HG03060 (cell line): ENCODE results near the gene CNNM4.

Experiments
- ATAC-seq: cut with Tn5 transposase; IDR thresholded peaks from one replicate; pipeline ENCODE4 v1.9.1; 2021; ENCODE audit warnings: low read depth, moderate number of reproducible peaks; ENCODE audit not compliant: unreplicated experiment

CNNM4 gene

DNA sequence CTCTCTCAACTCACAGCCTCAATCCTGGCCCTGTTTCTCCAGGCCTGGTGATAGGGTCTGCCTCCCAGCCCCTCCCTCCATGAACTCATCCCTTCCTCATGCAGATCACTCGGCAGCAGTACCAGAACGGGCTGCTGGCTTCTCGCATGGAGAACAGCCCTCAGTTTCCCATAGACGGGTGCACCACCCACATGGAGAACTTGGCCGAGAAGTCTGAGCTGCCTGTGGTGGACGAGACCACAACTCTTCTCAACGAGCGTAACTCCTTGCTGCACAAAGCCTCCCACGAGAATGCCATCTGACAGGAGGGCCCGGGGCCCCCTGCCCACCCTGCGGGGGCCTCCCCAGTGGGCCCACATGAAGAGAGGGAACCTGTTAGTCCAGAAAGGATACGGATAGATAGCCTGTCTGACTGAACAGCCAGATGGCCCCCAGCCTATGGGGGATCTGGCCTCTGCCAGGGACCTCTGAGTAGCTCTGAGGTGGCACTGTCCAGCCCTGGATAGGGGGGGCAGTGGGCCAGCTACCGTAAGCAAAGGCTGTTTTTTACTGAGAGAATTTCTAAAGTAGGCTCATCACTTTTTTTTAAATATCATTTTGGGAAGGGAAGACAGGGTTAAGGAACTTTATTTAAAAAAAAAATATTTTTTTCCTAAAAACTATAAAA lies 48.6 kb downstream of the CNNM4 start:
- no peak for ATAC-seq

DNA sequence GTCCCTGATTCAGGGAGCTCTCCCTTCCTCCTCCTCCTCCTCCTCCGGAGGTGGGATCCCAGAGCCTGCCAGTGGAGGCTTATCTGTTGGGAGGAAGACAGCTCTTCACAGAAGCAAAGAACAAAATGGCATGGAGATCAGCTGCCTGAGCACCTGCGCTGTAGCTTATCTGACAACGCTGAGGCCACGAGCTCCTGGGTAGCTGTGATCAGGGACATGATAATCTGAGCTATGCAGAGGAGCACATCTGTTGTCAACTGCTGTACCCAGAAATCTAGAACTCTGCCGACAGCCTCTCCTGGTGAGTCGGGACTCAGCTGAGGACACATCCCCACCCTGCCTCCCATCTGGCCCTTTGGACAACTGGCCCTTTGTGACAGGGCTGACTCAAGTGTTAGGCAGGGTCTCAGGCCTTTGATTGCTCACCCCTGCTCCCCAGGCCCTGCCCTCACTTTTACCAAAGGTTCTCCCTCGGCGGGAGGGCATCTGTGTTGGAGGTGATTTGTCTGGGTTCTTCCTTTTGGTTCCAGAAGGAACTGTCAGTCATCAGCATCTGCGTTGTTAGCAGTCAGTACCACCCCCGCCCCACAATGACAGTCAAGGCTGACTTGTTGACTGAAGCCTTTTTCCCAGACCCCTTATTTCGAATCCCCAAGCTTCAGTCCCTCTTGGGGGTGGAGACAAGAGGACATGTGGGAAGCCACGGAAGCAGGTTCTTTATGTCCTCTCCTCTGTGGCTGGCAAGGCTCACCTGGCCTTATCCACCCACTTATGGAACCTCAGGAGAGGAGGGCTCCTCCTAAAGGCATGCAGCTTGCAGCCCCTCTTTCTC lies 49.5 kb downstream of the CNNM4 start:
- ATAC-seq, result no peak

DNA sequence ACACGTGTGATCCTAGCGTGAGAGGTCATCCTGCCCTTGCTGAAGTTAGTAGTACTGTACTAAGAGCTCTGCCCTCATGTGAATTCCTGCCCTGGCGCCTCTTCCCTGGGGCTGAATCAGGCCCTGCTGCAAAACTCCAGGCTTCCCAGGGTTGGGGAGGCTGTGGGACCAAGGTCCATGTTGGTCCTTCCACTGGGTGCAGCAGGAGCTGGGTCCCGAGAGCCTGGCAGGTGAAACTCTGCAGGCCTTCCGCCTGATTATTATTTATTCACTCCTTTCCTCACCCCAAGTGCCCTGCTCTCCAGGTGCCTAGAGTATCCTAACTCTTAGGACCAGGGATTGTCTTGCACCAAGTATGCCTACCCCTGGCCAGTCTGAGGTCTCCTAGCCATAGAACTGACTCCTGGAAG lies 50.1 kb downstream of the CNNM4 start:
- no peak for ATAC-seq

DNA sequence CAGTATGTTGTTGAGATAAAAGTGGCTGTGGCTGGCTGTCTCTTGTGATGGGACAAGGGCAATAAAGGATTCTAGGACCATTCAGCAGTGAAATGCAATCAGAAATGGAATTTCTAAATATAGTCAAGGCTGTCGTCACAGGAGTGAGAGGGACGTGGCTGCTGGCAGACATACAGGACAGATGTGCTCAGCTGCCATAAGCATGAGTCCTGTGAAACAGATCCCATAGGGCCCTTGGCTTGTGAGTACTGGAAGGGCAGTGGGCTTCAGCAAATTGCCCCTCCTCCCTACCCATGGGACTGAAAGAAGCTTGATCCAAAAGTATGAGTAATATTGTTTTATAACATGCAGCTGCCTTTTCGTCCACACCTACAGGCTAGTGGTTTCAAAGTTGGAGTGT lies 51.2 kb downstream of the CNNM4 start:
- ATAC-seq, result no peak

DNA sequence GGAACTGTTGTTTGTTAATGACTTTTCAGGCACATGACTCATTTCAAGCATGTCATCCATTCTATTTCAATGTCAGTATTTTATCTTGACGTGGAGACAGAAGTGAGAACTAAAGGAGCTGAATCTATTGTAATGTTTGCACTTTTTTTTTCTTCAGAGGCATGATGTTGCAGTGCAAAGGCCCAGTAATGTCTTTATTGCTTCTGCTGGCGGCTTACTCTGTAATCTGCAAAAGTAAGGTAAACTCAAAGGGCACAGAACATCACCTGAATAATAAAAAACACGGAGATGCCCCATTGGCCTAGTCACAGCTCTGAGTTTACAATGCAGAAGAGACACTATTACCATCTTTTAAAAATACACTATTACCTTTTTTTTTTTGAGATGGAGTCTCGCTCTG lies 53.0 kb downstream of the CNNM4 start:
- ATAC-seq, result no peak

DNA sequence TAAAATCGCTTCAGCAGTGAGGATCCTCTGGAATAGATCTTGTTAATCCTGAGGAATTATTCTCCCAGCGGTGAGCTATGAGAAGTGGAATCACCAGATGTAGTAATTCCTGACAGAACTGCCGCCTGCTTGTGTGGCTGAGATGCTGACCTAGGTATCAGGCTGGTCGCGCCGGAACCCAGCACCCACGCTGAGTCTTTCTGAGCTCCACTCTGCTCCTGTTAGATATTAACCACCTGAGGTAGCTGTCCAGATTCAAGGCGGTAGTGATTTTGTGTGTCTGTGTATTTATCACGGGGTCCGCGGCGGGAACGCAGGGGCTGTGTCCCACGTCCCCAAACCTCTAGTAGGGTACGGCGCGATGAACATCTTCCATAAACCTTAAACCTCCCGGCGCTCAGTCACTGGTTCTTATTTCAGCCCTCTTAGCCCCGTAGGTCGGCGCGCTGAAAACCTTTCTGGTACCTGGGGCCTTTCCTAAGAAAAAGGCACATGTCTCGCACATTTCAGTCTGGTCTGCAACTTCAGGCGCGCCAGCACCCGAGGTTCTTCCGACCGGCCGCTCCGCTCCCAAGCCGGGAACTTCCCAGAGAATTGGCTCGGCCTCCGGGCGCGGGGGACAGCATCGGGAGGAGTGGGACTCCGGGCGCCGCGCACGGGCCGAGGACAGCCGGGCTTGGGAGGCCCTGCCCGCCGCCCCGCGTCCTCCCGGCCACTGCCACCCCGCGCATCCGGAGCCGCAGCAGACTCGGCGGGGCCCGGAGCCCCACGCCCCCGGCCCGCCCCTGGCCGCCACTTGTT lies 54.8 kb downstream of the CNNM4 start:
- peak; percentile 2 for ATAC-seq

DNA sequence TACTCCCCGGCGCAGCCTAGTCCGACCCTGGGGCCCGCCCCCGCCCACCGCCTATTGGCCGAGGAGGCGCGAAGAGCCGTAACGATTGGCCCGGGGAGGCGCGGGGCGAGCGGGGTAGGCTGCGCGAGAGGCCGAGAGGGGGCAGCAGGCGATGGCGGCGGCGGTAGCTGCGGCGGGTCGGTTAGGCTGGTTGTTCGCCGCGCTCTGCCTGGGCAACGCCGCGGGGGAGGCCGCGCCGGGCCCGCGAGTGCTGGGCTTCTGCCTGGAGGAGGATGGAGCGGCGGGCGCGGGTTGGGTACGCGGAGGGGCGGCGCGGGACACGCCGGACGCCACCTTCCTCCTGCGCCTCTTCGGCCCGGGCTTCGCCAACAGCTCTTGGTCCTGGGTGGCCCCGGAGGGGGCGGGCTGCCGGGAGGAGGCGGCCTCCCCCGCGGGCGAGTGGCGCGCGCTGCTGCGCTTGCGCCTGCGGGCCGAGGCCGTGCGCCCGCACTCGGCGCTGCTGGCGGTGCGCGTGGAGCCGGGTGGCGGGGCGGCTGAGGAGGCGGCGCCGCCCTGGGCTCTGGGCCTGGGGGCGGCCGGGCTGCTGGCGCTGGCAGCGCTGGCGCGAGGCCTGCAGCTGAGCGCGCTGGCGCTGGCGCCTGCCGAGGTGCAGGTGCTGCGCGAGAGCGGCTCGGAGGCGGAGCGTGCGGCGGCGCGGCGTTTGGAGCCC lies 55.6 kb downstream of the CNNM4 start, which contains the start of gene CNNM3:
Gene CNNM3 (plus strand): TSS at position 142 of the 709 bp plus-strand sequence. CDS start 10 bp downstream, at position 152.
- peak; percentile 54 for ATAC-seq

DNA sequence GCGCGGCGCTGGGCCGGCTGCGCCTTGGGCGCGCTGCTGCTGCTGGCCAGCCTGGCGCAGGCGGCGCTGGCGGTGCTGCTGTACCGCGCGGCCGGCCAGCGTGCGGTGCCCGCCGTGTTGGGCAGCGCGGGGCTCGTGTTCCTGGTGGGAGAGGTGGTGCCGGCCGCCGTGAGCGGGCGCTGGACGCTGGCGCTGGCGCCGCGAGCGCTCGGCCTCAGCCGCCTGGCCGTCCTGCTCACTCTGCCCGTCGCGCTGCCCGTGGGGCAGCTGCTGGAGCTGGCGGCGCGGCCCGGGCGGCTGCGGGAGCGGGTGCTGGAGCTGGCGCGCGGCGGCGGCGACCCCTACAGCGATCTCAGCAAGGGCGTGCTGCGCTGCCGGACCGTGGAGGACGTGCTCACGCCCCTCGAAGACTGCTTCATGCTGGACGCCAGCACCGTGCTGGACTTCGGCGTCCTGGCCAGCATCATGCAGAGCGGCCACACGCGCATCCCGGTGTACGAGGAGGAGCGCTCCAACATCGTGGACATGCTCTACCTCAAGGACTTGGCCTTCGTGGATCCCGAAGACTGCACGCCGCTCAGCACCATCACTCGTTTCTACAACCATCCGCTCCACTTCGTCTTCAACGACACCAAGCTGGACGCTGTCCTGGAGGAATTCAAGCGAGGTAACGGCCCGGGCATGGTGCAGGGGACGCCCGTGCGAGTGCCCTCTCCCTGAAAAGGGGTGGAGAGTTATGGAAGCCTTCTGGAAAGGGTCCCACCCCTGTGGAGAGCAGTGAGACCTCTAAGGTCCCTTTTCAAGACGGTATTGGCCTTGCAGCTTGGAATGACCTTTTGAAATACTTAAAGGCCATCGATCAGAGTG lies 56.4 kb downstream of the CNNM4 start:
- ATAC-seq, result no peak

DNA sequence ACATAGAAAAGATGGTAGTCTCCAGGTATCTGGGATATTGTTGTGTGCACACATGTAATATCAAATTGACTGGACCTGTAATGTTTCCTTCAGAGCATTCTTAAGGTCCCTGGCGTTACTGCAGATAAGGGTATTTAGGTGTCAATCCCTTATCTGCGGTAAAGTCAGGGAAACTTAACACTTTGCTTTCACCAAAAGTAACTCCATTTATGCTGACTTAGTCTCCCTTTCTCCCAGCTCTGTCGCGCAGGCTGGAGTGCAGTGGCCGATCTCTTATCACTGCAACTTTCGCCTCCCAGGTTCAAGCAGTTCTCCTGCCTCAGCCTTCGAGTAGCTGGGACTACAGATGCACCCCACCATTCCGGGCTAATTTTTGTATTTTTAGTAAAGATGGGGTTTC lies 57.2 kb downstream of the CNNM4 start:
- ATAC-seq, result no peak

DNA sequence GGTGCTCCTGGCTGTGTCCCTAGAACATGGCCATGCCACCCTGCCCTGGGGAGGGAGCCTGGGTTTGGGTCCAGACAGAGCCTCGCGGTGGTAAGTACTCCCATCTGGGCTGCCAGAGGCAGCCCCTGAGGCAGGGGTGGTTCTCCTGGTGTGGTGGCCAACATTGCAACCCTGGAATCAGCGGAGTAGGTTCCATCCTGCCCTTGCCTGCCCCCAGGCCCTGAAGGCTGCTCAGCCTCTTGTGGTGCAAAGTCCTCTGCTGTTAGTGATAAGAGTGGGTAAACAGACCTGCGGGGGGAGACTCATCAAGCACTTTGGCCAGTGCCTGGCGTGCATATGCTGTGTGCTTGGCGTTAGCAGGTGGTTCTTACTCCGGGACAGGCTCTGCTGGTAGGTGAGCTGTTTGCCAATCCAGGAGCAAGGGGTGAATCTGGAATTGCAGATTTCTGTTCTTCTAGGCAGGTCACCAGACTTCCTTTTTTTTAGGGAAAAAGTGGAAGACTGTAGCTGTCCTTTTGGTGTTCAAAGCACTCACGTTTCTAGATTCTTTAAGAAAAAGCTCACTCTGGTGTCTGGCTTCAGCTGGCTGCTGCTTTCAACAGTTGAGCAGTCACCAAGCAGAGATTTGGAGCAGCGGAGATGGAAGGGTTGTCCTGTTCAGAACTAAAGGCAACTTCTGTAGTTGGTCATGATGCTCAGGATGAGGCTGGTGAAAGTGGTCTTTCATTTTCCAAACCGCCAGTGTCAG lies 58.6 kb downstream of the CNNM4 start:
- no peak for ATAC-seq

DNA sequence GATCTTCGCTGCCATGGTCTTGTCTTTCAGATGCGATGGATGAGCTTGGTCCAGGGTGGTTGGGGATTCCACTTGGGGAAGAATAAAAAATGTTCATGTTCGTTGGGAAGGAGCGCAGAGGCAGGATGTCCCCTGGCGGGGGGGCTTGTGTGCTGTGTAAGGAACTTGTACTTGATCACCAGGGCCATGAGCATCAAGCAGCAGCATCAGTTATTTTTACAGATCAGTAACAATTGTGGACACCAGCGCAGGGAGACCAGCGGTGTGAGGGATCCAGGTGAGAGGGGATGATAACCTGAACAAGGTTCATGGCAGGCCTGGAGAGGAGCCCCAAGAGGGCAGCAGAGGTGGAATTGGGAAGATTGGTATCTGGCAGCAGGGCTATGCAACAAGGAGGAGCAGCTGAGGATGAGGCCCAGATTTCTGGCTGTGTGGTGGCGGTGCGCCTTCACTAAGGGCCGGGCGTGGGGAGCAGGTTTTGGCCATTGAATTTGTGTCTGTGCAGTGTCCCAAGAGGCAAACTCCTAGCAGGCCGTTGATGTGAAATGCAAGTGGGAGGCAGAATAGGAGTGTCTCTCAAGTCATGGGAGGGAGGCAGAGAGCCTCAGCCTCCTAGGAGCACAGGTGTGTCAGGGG lies 59.3 kb downstream of the CNNM4 start:
- ATAC-seq, result no peak

DNA sequence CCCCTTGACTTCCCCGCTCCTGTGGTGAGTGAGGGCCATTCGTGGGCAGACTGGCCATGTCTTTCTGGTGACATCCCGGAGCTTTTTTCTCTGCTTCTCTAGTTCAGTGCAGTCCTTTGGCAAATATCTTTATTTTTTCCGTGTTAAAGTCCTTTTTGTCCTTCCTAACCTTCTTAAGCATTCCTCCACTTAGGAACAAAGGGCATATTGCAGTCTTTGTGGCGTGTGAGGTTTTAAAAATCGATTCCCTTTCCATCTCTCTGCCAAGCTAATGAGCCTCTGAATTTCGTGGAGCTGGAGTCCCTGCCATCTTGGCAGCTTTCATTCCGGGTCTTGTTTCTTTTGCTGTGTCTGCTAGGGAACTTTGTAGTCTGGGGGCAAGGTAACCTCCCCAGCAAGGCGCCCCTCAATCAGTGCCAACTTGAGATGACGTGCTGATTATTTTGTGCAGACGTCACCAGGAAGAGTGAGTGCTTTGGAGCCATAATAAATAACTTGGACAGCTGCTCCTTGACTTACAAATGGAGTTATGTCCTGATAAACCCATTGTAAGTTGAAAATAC lies 60.5 kb downstream of the CNNM4 start:
- no peak for ATAC-seq

DNA sequence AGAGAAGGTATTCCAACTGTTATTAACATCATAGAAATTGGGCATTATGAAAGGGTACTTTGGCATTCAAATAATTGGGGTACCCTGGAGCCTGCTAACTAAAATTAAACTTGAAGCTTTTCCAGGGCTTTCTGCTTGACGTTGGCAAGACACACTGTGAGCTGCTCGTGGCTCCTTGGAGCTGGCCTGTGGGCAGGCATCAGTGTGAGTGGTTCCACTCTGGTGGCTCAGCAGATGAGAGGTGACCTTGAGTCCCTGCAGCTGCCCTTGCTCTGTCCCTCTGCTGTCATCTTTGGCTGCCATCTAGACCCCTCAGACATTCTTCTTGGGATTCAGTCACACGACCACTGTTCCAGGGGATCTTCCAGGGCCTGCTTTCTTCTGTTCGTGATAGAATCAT lies 62.1 kb downstream of the CNNM4 start:
- no peak for ATAC-seq

DNA sequence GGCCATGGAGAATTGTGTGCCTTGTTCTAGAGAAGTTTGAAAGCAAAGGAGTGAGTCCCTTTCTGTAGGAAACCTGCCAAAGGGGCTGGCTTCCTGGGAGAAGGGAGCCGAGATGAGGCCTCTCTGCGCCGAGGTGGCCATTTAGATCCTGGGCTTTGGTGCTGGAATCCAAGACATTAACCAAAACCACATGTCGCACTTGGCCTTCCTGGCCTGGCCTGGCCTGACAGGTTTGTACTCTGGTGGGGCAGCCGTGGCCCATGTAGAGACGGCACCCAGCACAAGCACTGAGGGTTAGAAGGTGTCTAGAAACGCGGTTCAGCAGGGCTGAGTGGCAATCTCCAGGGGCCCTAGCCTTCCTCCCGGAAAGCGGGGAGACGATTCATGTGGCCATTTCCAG lies 62.5 kb downstream of the CNNM4 start:
- no peak for ATAC-seq

DNA sequence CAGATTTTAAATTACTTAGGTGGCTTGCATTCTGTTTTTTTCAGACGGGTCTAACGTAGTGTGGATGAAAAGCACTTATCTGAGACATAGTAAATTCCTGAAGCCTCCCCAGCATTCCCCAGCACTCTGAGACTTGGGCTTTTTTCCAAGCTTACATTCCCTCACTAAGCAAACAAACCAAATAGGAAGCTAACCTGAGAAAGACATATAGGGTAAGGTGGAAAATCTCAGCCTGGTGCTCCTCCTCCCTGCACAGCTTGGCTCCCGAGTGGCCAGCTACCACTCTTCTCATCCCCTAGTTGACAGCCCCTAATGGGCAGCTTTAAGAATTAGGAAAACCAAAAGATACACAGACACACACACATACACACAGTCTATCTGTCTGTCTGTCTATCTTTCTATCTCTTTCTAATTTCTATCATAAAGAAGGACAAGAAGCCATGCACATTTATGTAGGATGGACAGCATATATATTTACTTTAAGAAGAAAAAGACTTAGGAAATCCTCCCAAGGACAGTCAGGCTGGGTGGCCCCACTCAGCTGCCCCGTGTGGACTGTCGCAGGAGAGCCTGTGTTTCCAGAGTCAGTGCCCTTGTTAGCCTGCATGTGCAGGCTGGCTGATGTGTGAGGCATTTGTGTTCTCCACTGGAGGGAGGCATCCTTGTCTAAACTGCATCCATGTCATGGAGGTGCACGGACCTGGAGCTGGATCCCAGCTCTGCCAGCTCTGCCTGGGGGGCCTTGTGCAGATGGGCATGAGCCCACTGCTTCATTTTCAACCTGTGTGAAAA lies 63.6 kb downstream of the CNNM4 start:
- no peak for ATAC-seq

DNA sequence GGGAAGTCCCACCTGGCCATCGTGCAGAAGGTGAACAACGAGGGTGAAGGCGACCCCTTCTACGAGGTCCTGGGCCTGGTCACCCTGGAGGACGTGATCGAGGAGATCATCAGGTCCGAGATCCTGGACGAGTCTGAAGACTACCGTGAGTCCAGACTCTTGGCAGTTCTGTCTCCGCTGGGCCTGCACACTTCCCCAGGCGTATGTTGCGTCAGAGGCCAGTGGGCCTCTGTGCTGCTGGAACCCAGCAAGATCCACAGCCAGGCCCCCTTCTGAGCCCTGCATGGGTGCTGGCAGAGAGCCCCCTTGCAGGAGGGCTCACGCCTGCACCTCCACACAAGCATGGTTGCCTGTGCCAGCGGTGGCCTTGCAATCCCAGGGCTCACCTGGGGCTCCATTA lies 64.4 kb downstream of the CNNM4 start:
- ATAC-seq, result no peak

DNA sequence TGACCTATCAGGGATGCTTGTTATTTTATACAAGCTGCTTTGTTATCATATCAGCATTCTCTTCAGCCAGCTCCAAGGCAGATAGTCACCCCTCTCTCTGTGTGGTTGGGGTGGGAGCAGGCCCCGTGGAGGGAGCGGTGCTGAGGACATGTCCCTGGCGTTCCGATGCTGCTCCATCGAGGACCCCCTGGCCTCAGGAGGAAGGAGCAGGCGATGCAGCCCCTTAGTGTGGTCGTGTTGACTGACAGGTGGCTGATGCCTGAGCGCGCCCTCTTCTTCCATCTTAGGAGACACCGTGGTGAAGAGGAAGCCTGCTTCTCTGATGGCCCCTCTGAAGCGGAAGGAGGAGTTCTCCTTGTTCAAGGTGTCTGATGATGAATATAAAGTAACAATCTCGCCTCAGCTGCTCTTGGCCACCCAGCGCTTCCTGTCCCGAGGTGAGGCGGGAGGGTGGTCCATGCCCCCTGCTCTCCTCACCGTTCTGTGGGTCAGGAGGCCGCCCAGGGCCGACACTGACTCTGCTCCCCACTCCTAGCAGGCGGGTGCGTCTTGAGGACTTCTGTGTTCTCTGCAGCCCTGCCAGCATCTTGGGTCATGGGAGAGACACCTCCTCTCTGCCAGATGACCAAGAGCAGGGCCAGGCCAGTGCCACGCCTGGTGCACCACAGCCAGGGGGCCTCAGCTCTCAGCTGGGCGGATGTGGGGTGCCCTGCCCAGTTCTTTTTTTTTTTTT lies 66.0 kb downstream of the CNNM4 start:
- no peak for ATAC-seq
